GM06990 (cell line): ENCODE measurements around the gene TNN.

Experiments used
- DNase-seq: peaks from one replicate; pipeline ENCODE4 v3.0.0-alpha.2; 2011; ENCODE audit not compliant: insufficient read length; ENCODE audit errors: extremely low read depth
- H3K27me3 ChIP-seq: replicated peaks from 2 replicates; pipeline ENCODE4 v1.6.0; 2011; ENCODE audit warnings: low read length; ENCODE audit not compliant: control insufficient read depth, insufficient read depth
- H3K36me3 ChIP-seq: 2 replicates; pipeline ENCODE4 v1.5.1; 2011; ENCODE audit warnings: low read length; ENCODE audit not compliant: control insufficient read depth, insufficient read depth
- H3K4me3 ChIP-seq: replicated peaks from 2 replicates; pipeline ENCODE4 v1.5.1; 2011; ENCODE audit warnings: low read depth, mild to moderate bottlenecking, control low read depth, low read length
- TF ChIP-seq, protein P1 (sequence below): IDR thresholded peaks from 2 replicates; pipeline ENCODE4 v1.5.1; 2011; ENCODE audit warnings: low read length, control low read depth, mild to moderate bottlenecking, inconsistent platforms; ENCODE audit not compliant: insufficient read depth, poor library complexity, severe bottlenecking

The TNN gene

GRCh38 chr1:175134500-175134899 lies 66.9 kb downstream of the TNN start:
- Histone ChIP-seq H3K27me3 (no peaks in the 10 kb centered on the region), H3K36me3 (no peaks in the 10 kb centered on the region), H3K4me3 (no peak overlapping the region)
- DNase-seq: no peak
- TF ChIP-seq, protein P1, sequence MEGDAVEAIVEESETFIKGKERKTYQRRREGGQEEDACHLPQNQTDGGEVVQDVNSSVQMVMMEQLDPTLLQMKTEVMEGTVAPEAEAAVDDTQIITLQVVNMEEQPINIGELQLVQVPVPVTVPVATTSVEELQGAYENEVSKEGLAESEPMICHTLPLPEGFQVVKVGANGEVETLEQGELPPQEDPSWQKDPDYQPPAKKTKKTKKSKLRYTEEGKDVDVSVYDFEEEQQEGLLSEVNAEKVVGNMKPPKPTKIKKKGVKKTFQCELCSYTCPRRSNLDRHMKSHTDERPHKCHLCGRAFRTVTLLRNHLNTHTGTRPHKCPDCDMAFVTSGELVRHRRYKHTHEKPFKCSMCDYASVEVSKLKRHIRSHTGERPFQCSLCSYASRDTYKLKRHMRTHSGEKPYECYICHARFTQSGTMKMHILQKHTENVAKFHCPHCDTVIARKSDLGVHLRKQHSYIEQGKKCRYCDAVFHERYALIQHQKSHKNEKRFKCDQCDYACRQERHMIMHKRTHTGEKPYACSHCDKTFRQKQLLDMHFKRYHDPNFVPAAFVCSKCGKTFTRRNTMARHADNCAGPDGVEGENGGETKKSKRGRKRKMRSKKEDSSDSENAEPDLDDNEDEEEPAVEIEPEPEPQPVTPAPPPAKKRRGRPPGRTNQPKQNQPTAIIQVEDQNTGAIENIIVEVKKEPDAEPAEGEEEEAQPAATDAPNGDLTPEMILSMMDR: no peak

DNA sequence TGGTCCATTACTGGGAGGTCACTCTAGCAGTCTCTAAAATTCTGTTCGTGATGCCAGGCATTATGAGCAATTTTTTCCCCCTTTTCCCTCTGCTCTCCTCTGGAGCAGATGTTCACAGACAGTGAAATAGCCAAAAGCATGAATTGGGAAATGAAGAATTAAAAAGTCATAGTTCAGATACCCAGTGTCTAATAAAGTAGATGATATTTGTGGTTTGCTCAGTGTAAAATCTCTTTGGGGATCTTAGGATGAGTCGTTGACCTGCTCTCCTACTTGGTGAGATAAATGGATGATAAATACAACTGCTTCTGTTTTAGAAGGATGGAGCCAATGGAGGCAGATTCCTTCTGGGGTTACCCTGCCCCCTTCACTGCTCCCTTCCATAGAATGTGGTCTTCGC lies 68.6 kb downstream of the TNN start:
- no peak for DNase-seq
- H3K4me3 ChIP-seq: no peak overlapping the region
- TF ChIP-seq, protein P1: no peak
- H3K27me3 ChIP-seq: no peaks in the 10 kb centered on the region
- no peaks in the 10 kb centered on the region for H3K36me3 ChIP-seq

- no peak overlapping the region for H3K4me3 ChIP-seq
- DNase-seq: no peak
- no peaks in the 10 kb centered on the region for H3K27me3 ChIP-seq
- H3K36me3 ChIP-seq: no peaks in the 10 kb centered on the region
- TF ChIP-seq, protein P1: no peak
Measured at GRCh38 chr1:175137369-175137768, 69.7 kb downstream of the TNN start.

DNA sequence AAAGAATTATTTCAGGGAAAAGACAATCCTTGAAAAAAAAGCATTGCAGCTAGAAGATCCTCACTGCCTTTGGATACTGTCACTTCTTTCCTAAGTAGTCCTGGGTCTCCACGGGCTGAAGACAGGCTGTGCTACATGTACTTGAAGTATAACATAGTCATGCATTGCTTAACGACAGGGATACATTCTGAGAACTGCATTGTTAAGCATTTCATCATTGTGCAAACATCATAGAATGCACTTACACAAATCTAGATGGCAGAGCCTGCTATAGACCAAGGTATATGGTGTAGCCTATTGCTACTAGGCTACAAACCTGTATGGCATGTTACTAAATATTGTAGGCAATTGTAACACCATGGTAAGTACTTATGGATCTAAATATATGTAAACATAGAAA lies 70.9 kb downstream of the TNN start:
- no peaks in the 10 kb centered on the region for H3K27me3 ChIP-seq

GRCh38 chr1:175145899-175146528 lies 78.4 kb downstream of the TNN start:
- Histone ChIP-seq H3K36me3 (no peaks in the 10 kb centered on the region), H3K27me3 (no peaks in the 10 kb centered on the region), H3K4me3 (no peak overlapping the region)
- no peak for DNase-seq
- TF ChIP-seq, protein P1: no peak

More for the DNA sequence above, 70.9 kb downstream of the TNN start:
- TF ChIP-seq, protein P1: no peak
- H3K36me3 ChIP-seq: no peaks in the 10 kb centered on the region
- H3K4me3 ChIP-seq: no peak overlapping the region
- no peak for DNase-seq
